GM21526 (cell line): ENCODE measurements around the gene BMX.
A peak's percentile ranks its signal among the peaks of the same experiment; 100 is the strongest.

Experiments used
- ATAC-seq: cut with Tn5 transposase; IDR thresholded peaks from one replicate; pipeline ENCODE4 v1.9.1; 2021; ENCODE audit warnings: moderate library complexity; ENCODE audit not compliant: unreplicated experiment, low FRiP score

Gene BMX

GRCh38 chrX:15500497-15500966 lies at the start of gene BMX:
BMX (plus strand) TSS chrX:15500807; CDS start chrX:15508354, 7,547 bp downstream.
- ATAC-seq: no peak

GRCh38 chrX:15451913-15452312 lies 48.7 kb upstream of the BMX start:
- no peak for ATAC-seq

GRCh38 chrX:15464704-15465103 lies 35.9 kb upstream of the BMX start:
- ATAC-seq: no peak

- peak; percentile 77 for ATAC-seq
These were observed 35.3 kb upstream of the BMX start for GRCh38 chrX:15465347-15465746.

- ATAC-seq: no peak
These were observed 34.5 kb upstream of the BMX start for GRCh38 chrX:15465896-15466651.

- ATAC-seq: no peak
These were observed 32.6 kb upstream of the BMX start for GRCh38 chrX:15468036-15468435.

GRCh38 chrX:15469613-15470012 lies 31.0 kb upstream of the BMX start:
- no peak for ATAC-seq

GRCh38 chrX:15471028-15471427 lies 29.6 kb upstream of the BMX start:
- peak; percentile 62 for ATAC-seq

- no peak for ATAC-seq
These were observed 28.1 kb upstream of the BMX start for GRCh38 chrX:15472531-15472930.

- ATAC-seq: no peak
These were observed 26.6 kb upstream of the BMX start for GRCh38 chrX:15474028-15474427.

- ATAC-seq: no peak
These were observed 25.6 kb upstream of the BMX start for GRCh38 chrX:15475021-15475420.

- ATAC-seq: no peak
These were observed 25.1 kb upstream of the BMX start for GRCh38 chrX:15475486-15475885.

GRCh38 chrX:15483891-15484290 lies 16.7 kb upstream of the BMX start:
- ATAC-seq: no peak

- no peak for ATAC-seq
These were observed 8.1 kb upstream of the BMX start for GRCh38 chrX:15492469-15492868.

- ATAC-seq: peak; percentile 92
These were observed 7.3 kb upstream of the BMX start, which contains the start of gene PIR for GRCh38 chrX:15493118-15493962. PIR (minus strand) TSS chrX:15493333; CDS start chrX:15491257, 2,076 bp downstream.

- ATAC-seq: no peak
These were observed 4.8 kb upstream of the BMX start for GRCh38 chrX:15495801-15496200.

- ATAC-seq: no peak
These were observed 3.8 kb upstream of the BMX start for GRCh38 chrX:15496824-15497223.

GRCh38 chrX:15497865-15498264 lies 2.7 kb upstream of the BMX start:
- ATAC-seq: no peak

- no peak for ATAC-seq
These were observed 1.9 kb upstream of the BMX start for GRCh38 chrX:15498741-15499140.

- ATAC-seq: no peak
These were observed 631 bp upstream of the BMX start for GRCh38 chrX:15499976-15500375.

- no peak for ATAC-seq
These were observed 899 bp downstream of the BMX start for GRCh38 chrX:15501506-15501905.

GRCh38 chrX:15504661-15505060 lies 4.1 kb downstream of the BMX start:
- no peak for ATAC-seq
